Heart left ventricle (tissue), 13 donors: ENCODE results near the gene JPH3.

Source experiments
- CTCF ChIP-seq, 12 donors: fragments of 200-600 bp; sonication (generic) in 4 of 12; IDR thresholded peaks; one replicate each; pipeline versions ENCODE4 v1.5.0 to v1.8.0; 2018 to 2022; ENCODE audit warnings: antibody characterized with exemption in 12 of 12, mild to moderate bottlenecking in 5 of 12
- POLR2A ChIP-seq, 2 donors: fragments of 450-650 bp; IDR thresholded peaks; one replicate each; pipeline ENCODE4 v1.6.1; 2017; ENCODE audit warnings: antibody characterized with exemption in 2 of 2, mild to moderate bottlenecking in 2 of 2, moderate library complexity in 2 of 2
- donor health status: ischemic (EF 13 %, LVEDD 7.1; RV severe dilation, severe dysfunction).
- donor health status: DM: no; HTN: yes; CAD: no.
- donor health status: DM: no; HTN: no; CAD: no.
- donor health status: ischemic (EF 25% LVEDD 6.9; RV normal size, moderate dysfunction).
- donor health status: ischemic (EF 25% LVEDD 5.7; RV mildly dilated, moderate dysfunction).
- donor health status: ischemic (EF 35%, LVEDD 5.7; RV mildly dilated, moderate dysfunction).
- donor health status: nonischemic (EF 11% LVEDD 7.7; RV severe dilation, severe dysfunction).
- donor health status: DM: yes; HTN: yes; CAD: no.
- donor health status: PGD.
- donor health status: ischemic (EF 29% LVEDD 5.4; RV normal size, mild dysfunction).
- donor health status: nonischemic (EF 23%, LVEDD 6.1; RV moderate dilation, normal function).

- TF ChIP-seq CTCF (IDR thresholded peaks at IDR 0.05) (no peak), POLR2A (IDR thresholded peaks at IDR 0.05) (no peak)
Measured at GRCh38 chr16:87586201-87586782, 16.0 kb upstream of the JPH3 start.
